Activated CD4-positive, alpha-beta memory T cell treated with anti-CD3 and anti-CD28 coated beads for 36 hours (primary cell): ENCODE measurements around the gene GRIA1. TPM values are rescaled to one million over a fixed set of nuclear protein-coding genes. Genes with fewer than 3 reads are reported as not detected.

Experiments
- CTCF ChIA-PET: fragments of 350-600 bp; sonication (Branson Sonifier 250); formaldehyde crosslinking; loops from one replicate; lab custom pipeline; 2021; ENCODE audit warnings: antibody characterized with exemption, inconsistent platforms; lab: Charles Lee
- POLR2A ChIA-PET: fragments of 350-600 bp; sonication (Branson Sonifier 250); formaldehyde crosslinking; loops from one replicate; lab custom pipeline; 2021; ENCODE audit warnings: antibody characterized with exemption; lab: Charles Lee
- DNase-seq: peaks from one replicate; pipeline ENCODE4 v3.0.0-alpha.2; 2020
- H3K27ac Mint-ChIP-seq: one replicate; pipeline ENCODE4 v1.8.0; 2021; ENCODE audit warnings: mixed read lengths
- H3K27me3 Mint-ChIP-seq: one replicate; pipeline ENCODE4 v1.8.0; 2021; ENCODE audit warnings: mixed read lengths
- H3K36me3 Mint-ChIP-seq: one replicate; pipeline ENCODE4 v1.8.0; 2021; ENCODE audit warnings: mixed read lengths
- H3K4me1 Mint-ChIP-seq: one replicate; pipeline ENCODE4 v1.8.0; 2021; ENCODE audit warnings: low read depth, mixed read lengths
- H3K4me3 Mint-ChIP-seq: one replicate; pipeline ENCODE4 v1.8.0; 2021; ENCODE audit warnings: mild to moderate bottlenecking, mixed read lengths
- H3K9me3 Mint-ChIP-seq: one replicate; pipeline ENCODE4 v1.8.0; 2021; ENCODE audit warnings: mixed read lengths
- intact Hi-C: fragments of 100-400 bp; cut with micrococcal nuclease; formaldehyde crosslinking; loops from one replicate; pipeline ENCODE4 v1.15.1; 2023
- total RNA-seq, 2 experiments: library from RNA; stranded (reverse); gene quantifications; one replicate each; pipeline ENCODE4 v1.2.3, GENCODE V29; 2021

Gene GRIA1
- not detected for total RNA-seq

- ChIA-PET CTCF (no interaction called here), POLR2A (no interaction called here)
- no peak within 1 kb of the TSS for H3K27ac Mint-ChIP-seq
- DNase-seq: no peak
- H3K4me1 Mint-ChIP-seq: no peaks in the 10 kb centered on the region
- peaks cover 24% of the 10 kb centered on the region for H3K27me3 Mint-ChIP-seq
- intact Hi-C loops: loop anchor here (10.0 kb wide), 1 partner anchor 474 kb away; no protein-coding TSS in a partner anchor
- no peak within 1 kb of the TSS for H3K4me3 Mint-ChIP-seq
- H3K36me3 Mint-ChIP-seq: no peaks in the 10 kb centered on the region
- H3K9me3 Mint-ChIP-seq: no peaks in the 10 kb centered on the region
Measured at GRCh38 chr5:153490118-153491037, at the start of gene GRIA1. Gene GRIA1, plus strand, starts transcription at chr5:153490670.

GRCh38 chr5:153445875-153446579, 44.4 kb upstream of the GRIA1 start:
- intact Hi-C loops: no loop called here
- Mint-ChIP-seq H3K27ac (no peak overlapping the region), H3K4me1 (no peaks in the 10 kb centered on the region), H3K36me3 (no peaks in the 10 kb centered on the region), H3K9me3 (no peaks in the 10 kb centered on the region), H3K27me3 (peaks cover 3% of the 10 kb centered on the region), H3K4me3 (no peak overlapping the region)
- no peak for DNase-seq
- CTCF ChIA-PET: no interaction called here
- POLR2A ChIA-PET: no interaction called here

GRCh38 chr5:153447534-153447933, 42.9 kb upstream of the GRIA1 start:
- no peaks in the 10 kb centered on the region for H3K4me1 Mint-ChIP-seq
- DNase-seq: no peak
- H3K4me3 Mint-ChIP-seq: no peak overlapping the region
- H3K27ac Mint-ChIP-seq: no peak overlapping the region
- POLR2A ChIA-PET: no interaction called here
- peaks cover 3% of the 10 kb centered on the region for H3K27me3 Mint-ChIP-seq
- no peaks in the 10 kb centered on the region for H3K9me3 Mint-ChIP-seq
- intact Hi-C loops: no loop called here
- H3K36me3 Mint-ChIP-seq: no peaks in the 10 kb centered on the region
- CTCF ChIA-PET: no interaction called here

- POLR2A ChIA-PET: no interaction called here
- Mint-ChIP-seq H3K4me3 (no peak overlapping the region), H3K4me1 (no peaks in the 10 kb centered on the region), H3K27ac (no peak overlapping the region), H3K27me3 (no peaks in the 10 kb centered on the region), H3K36me3 (no peaks in the 10 kb centered on the region), H3K9me3 (peaks cover 2% of the 10 kb centered on the region)
- CTCF ChIA-PET: no interaction called here
- DNase-seq: no peak
- intact Hi-C loops: no loop called here
Measured at GRCh38 chr5:153456354-153456753, 34.1 kb upstream of the GRIA1 start.

- ChIA-PET CTCF (no interaction called here), POLR2A (no interaction called here)
- Mint-ChIP-seq H3K4me3 (no peak overlapping the region), H3K27ac (no peak overlapping the region), H3K4me1 (no peaks in the 10 kb centered on the region), H3K9me3 (peaks cover 2% of the 10 kb centered on the region), H3K36me3 (no peaks in the 10 kb centered on the region), H3K27me3 (no peaks in the 10 kb centered on the region)
- DNase-seq: no peak
- intact Hi-C loops: no loop called here
Measured at GRCh38 chr5:153456993-153457392, 33.5 kb upstream of the GRIA1 start.

GRCh38 chr5:153458268-153458667, 32.2 kb upstream of the GRIA1 start:
- ChIA-PET POLR2A (no interaction called here), CTCF (no interaction called here)
- H3K9me3 Mint-ChIP-seq: peaks cover 2% of the 10 kb centered on the region
- intact Hi-C loops: no loop called here
- no peak overlapping the region for H3K4me3 Mint-ChIP-seq
- no peaks in the 10 kb centered on the region for H3K27me3 Mint-ChIP-seq
- H3K36me3 Mint-ChIP-seq: no peaks in the 10 kb centered on the region
- H3K27ac Mint-ChIP-seq: no peak overlapping the region
- H3K4me1 Mint-ChIP-seq: no peaks in the 10 kb centered on the region
- no peak for DNase-seq

- Mint-ChIP-seq H3K4me3 (no peak overlapping the region), H3K36me3 (no peaks in the 10 kb centered on the region), H3K27ac (no peak overlapping the region), H3K4me1 (no peaks in the 10 kb centered on the region), H3K27me3 (no peaks in the 10 kb centered on the region), H3K9me3 (no peaks in the 10 kb centered on the region)
- POLR2A ChIA-PET: no interaction called here
- intact Hi-C loops: no loop called here
- no peak for DNase-seq
- CTCF ChIA-PET: no interaction called here
Measured at GRCh38 chr5:153459051-153459743, 31.3 kb upstream of the GRIA1 start.

GRCh38 chr5:153460421-153460820, 30.0 kb upstream of the GRIA1 start:
- intact Hi-C loops: no loop called here
- H3K36me3 Mint-ChIP-seq: no peaks in the 10 kb centered on the region
- CTCF ChIA-PET: no interaction called here
- POLR2A ChIA-PET: no interaction called here
- no peak overlapping the region for H3K27ac Mint-ChIP-seq
- no peaks in the 10 kb centered on the region for H3K4me1 Mint-ChIP-seq
- H3K4me3 Mint-ChIP-seq: no peak overlapping the region
- DNase-seq: no peak
- H3K27me3 Mint-ChIP-seq: no peaks in the 10 kb centered on the region
- no peaks in the 10 kb centered on the region for H3K9me3 Mint-ChIP-seq

GRCh38 chr5:153461341-153461740, 29.1 kb upstream of the GRIA1 start:
- Mint-ChIP-seq H3K4me3 (no peak overlapping the region), H3K9me3 (no peaks in the 10 kb centered on the region), H3K27me3 (no peaks in the 10 kb centered on the region), H3K4me1 (no peaks in the 10 kb centered on the region), H3K36me3 (no peaks in the 10 kb centered on the region), H3K27ac (no peak overlapping the region)
- intact Hi-C loops: no loop called here
- CTCF ChIA-PET: no interaction called here
- no peak for DNase-seq
- POLR2A ChIA-PET: no interaction called here

GRCh38 chr5:153463806-153464205, 26.7 kb upstream of the GRIA1 start:
- H3K27ac Mint-ChIP-seq: no peak overlapping the region
- CTCF ChIA-PET: no interaction called here
- H3K4me1 Mint-ChIP-seq: no peaks in the 10 kb centered on the region
- H3K9me3 Mint-ChIP-seq: no peaks in the 10 kb centered on the region
- intact Hi-C loops: no loop called here
- H3K4me3 Mint-ChIP-seq: no peak overlapping the region
- no peak for DNase-seq
- H3K36me3 Mint-ChIP-seq: no peaks in the 10 kb centered on the region
- POLR2A ChIA-PET: interaction anchor here (0.5 kb wide), 1 partner anchor 206 kb away, joined by 9 read pairs; no protein-coding TSS in a partner anchor
- H3K27me3 Mint-ChIP-seq: no peaks in the 10 kb centered on the region

- intact Hi-C loops: no loop called here
- no peak for DNase-seq
- no peak overlapping the region for H3K27ac Mint-ChIP-seq
- POLR2A ChIA-PET: no interaction called here
- H3K9me3 Mint-ChIP-seq: no peaks in the 10 kb centered on the region
- no peaks in the 10 kb centered on the region for H3K36me3 Mint-ChIP-seq
- no peak overlapping the region for H3K4me3 Mint-ChIP-seq
- CTCF ChIA-PET: no interaction called here
- H3K27me3 Mint-ChIP-seq: no peaks in the 10 kb centered on the region
- no peaks in the 10 kb centered on the region for H3K4me1 Mint-ChIP-seq
Measured at GRCh38 chr5:153467546-153467945, 22.9 kb upstream of the GRIA1 start.

- Mint-ChIP-seq H3K27ac (no peak overlapping the region), H3K4me1 (no peaks in the 10 kb centered on the region), H3K4me3 (no peak overlapping the region), H3K36me3 (no peaks in the 10 kb centered on the region), H3K27me3 (no peaks in the 10 kb centered on the region), H3K9me3 (no peaks in the 10 kb centered on the region)
- intact Hi-C loops: no loop called here
- ChIA-PET POLR2A (no interaction called here), CTCF (no interaction called here)
- no peak for DNase-seq
Measured at GRCh38 chr5:153469423-153469822, 21.0 kb upstream of the GRIA1 start.
